ENCODE measurements around the gene OBSCN. TPM values are rescaled to one million over a fixed set of nuclear protein-coding genes. Genes with fewer than 3 reads are reported as not detected.

The OBSCN gene
- total RNA-seq, 2 donors from 2014 or later = 34.3 to 45.2 TPM

GRCh38 chr1:228378873-228379460, 171.1 kb downstream of the OBSCN start:
- no peaks in the 10 kb centered on the region for H3K9me3 ChIP-seq
- H3K4me3 ChIP-seq = peak overlapping the region; percentile 36 to 40
- H3K27ac ChIP-seq = peak overlapping the region; percentile 36 to 60
- H3K36me3 ChIP-seq = no peaks in the 10 kb centered on the region
- DNase-seq (ENCODE audit: low spot score) = no peak
- 12% methylated on average over 48 of the region's 48 CpGs for WGBS
- intact Hi-C loops (cut with DNase I) = loop anchor here (5.0 kb wide), 1 partner anchor 102 kb away; no protein-coding TSS in a partner anchor
- no peak for TF ChIP-seq POLR2AphosphoS5 (IDR thresholded peaks at IDR 0.05)
- TF ChIP-seq POLR2A (IDR thresholded peaks at IDR 0.05) = no peak
- TF ChIP-seq CTCF (IDR thresholded peaks at IDR 0.05) = no peak
- H3K4me1 ChIP-seq (replicated peaks) = no peaks in the 10 kb centered on the region
- no peaks in the 10 kb centered on the region for H3K27me3 ChIP-seq (replicated peaks; ENCODE audit: insufficient read depth)

- H3K9me3 ChIP-seq = no peaks in the 10 kb centered on the region
- WGBS = 81% methylated on average over 8 of the region's 8 CpGs
- intact Hi-C loops (cut with DNase I) = loop anchor here (5.0 kb wide), 1 partner anchor 102 kb away; no protein-coding TSS in a partner anchor
- H3K36me3 ChIP-seq = no peaks in the 10 kb centered on the region
- H3K4me1 ChIP-seq (replicated peaks) = no peaks in the 10 kb centered on the region
- H3K27ac ChIP-seq = no peak overlapping the region
- no peak for TF ChIP-seq CTCF (IDR thresholded peaks at IDR 0.05)
- no peak for TF ChIP-seq POLR2AphosphoS5 (IDR thresholded peaks at IDR 0.05)
- no peak for TF ChIP-seq POLR2A (IDR thresholded peaks at IDR 0.05)
- no peak for DNase-seq (ENCODE audit: low spot score)
- no peak overlapping the region for H3K4me3 ChIP-seq
- H3K27me3 ChIP-seq (replicated peaks; ENCODE audit: insufficient read depth) = no peaks in the 10 kb centered on the region
Measured at GRCh38 chr1:228379666-228380065, 171.8 kb downstream of the OBSCN start.

- Histone ChIP-seq H3K4me1 (replicated peaks) (no peaks in the 10 kb centered on the region), H3K9me3 (no peaks in the 10 kb centered on the region), H3K27ac (no peak overlapping the region), H3K27me3 (replicated peaks; ENCODE audit: insufficient read depth) (no peaks in the 10 kb centered on the region), H3K36me3 (no peaks in the 10 kb centered on the region), H3K4me3 (no peak overlapping the region)
- intact Hi-C loops (cut with DNase I) = no loop called here
- WGBS = 49% methylated on average over 2 of the region's 2 CpGs
- DNase-seq (ENCODE audit: low spot score) = no peak
- no peak for TF ChIP-seq POLR2A (IDR thresholded peaks at IDR 0.05)
- TF ChIP-seq CTCF (IDR thresholded peaks at IDR 0.05) = no peak
- no peak for TF ChIP-seq POLR2AphosphoS5 (IDR thresholded peaks at IDR 0.05)
Measured at GRCh38 chr1:228381356-228381755, 173.5 kb downstream of the OBSCN start.

GRCh38 chr1:228383773-228384172, 175.9 kb downstream of the OBSCN start:
- no peak for DNase-seq (ENCODE audit: low spot score)
- TF ChIP-seq POLR2AphosphoS5 (IDR thresholded peaks at IDR 0.05) = no peak
- TF ChIP-seq POLR2A (IDR thresholded peaks at IDR 0.05) = no peak
- TF ChIP-seq CTCF (IDR thresholded peaks at IDR 0.05) = no peak
- no peaks in the 10 kb centered on the region for H3K4me1 ChIP-seq (replicated peaks)
- no peaks in the 10 kb centered on the region for H3K27me3 ChIP-seq (replicated peaks; ENCODE audit: insufficient read depth)
- H3K36me3 ChIP-seq = no peaks in the 10 kb centered on the region
- no peak overlapping the region for H3K4me3 ChIP-seq
- no peak overlapping the region for H3K27ac ChIP-seq
- H3K9me3 ChIP-seq = no peaks in the 10 kb centered on the region
- WGBS = 88% methylated on average over 2 of the region's 2 CpGs
- intact Hi-C loops (cut with DNase I) = no loop called here

- Histone ChIP-seq H3K36me3 (no peaks in the 10 kb centered on the region), H3K27me3 (replicated peaks; ENCODE audit: insufficient read depth) (no peaks in the 10 kb centered on the region), H3K9me3 (no peaks in the 10 kb centered on the region), H3K27ac (no peak overlapping the region), H3K4me1 (replicated peaks) (no peaks in the 10 kb centered on the region), H3K4me3 (no peak overlapping the region)
- no peak for TF ChIP-seq POLR2A (IDR thresholded peaks at IDR 0.05)
- TF ChIP-seq POLR2AphosphoS5 (IDR thresholded peaks at IDR 0.05) = no peak
- TF ChIP-seq CTCF (IDR thresholded peaks at IDR 0.05) = no peak
- no peak for DNase-seq (ENCODE audit: low spot score)
- intact Hi-C loops (cut with DNase I) = no loop called here
Measured at GRCh38 chr1:228385232-228385631, 177.4 kb downstream of the OBSCN start.

All from prostate gland (tissue), 2 donors.